SK-N-SH (cell line): ENCODE measurements around the gene SLC6A9.

Experiments used
- CTCF ChIP-seq: fragments of 200-600 bp; sonication (generic); IDR thresholded peaks from 2 replicates; pipeline ENCODE4 v1.6.1; 2017; ENCODE audit warnings: antibody characterized with exemption, mild to moderate bottlenecking, moderate library complexity
- FOSL2 ChIP-seq: IDR thresholded peaks from 2 replicates; pipeline ENCODE4 v1.4.0; 2012; ENCODE audit warnings: low read depth, mild to moderate bottlenecking, moderate library complexity, borderline replicate concordance
- FOXJ3 ChIP-seq: sonication (generic); formaldehyde crosslinking; IDR thresholded peaks from 2 replicates; pipeline ENCODE4 v1.5.1; 2020; ENCODE audit warnings: mild to moderate bottlenecking, missing genetic modification reagents
- GABPA ChIP-seq: IDR thresholded peaks from 2 replicates; pipeline ENCODE4 v1.4.0; 2012; ENCODE audit warnings: low read depth, mild to moderate bottlenecking
- MAX ChIP-seq: IDR thresholded peaks from 2 replicates; pipeline ENCODE4 v1.4.0; 2012; ENCODE audit warnings: low read depth
- NFIC ChIP-seq: IDR thresholded peaks from 2 replicates; pipeline ENCODE4 v1.4.0; 2012; ENCODE audit warnings: borderline replicate concordance
- POLR2AphosphoS5 ChIP-seq: IDR thresholded peaks from 2 replicates; pipeline ENCODE4 v1.6.1; 2012; ENCODE audit warnings: low read depth, low read length
- RAD21 ChIP-seq: IDR thresholded peaks from 2 replicates; pipeline ENCODE4 v1.6.1; 2012; ENCODE audit warnings: mild to moderate bottlenecking, low read length
- REST ChIP-seq: IDR thresholded peaks from 2 replicates; pipeline ENCODE4 v1.6.1; 2012; ENCODE audit warnings: mild to moderate bottlenecking, low read depth, low read length, moderate library complexity
- RFX5 ChIP-seq: IDR thresholded peaks from 2 replicates; pipeline ENCODE4 v1.6.1; 2012; ENCODE audit warnings: mild to moderate bottlenecking, improper control_type of control experiment, low read length

GRCh38 chr1:43965316-43965715, 65.9 kb downstream of the SLC6A9 start:
- TF ChIP-seq RFX5 = no peak
- no peak for TF ChIP-seq CTCF
- TF ChIP-seq NFIC = no peak
- TF ChIP-seq FOXJ3 (CRISPR knock-in tag) = no peak
- TF ChIP-seq FOSL2 = no peak
- TF ChIP-seq MAX = no peak
- TF ChIP-seq REST = no peak
- no peak for TF ChIP-seq POLR2AphosphoS5
- no peak for TF ChIP-seq GABPA
- TF ChIP-seq RAD21 = no peak
